Parathyroid adenoma (tissue), 2 donors: ENCODE data around the gene ZNF490.
"Not testable (repeated sequence)": the region's sequence is repeated elsewhere in the genome, so short reads cannot be mapped to it uniquely, and the experiment has no call there.

Source experiments
- H2AFZ ChIP-seq: fragments of 300-600 bp; sonication (generic); one replicate; pipeline ENCODE4 v1.7.0; 2017; ENCODE audit warnings: antibody characterized with exemption, mild to moderate bottlenecking
- H3K27ac ChIP-seq: fragments of 300-600 bp; sonication (generic); one replicate; pipeline ENCODE4 v1.7.0; 2017
- H3K27me3 ChIP-seq: fragments of 300-600 bp; sonication (generic); one replicate; pipeline ENCODE4 v1.7.0; 2017; ENCODE audit warnings: low read length; ENCODE audit not compliant: control insufficient read depth, insufficient read depth
- H3K36me3 ChIP-seq: fragments of 300-600 bp; sonication (generic); one replicate; pipeline ENCODE4 v1.7.0; 2017; ENCODE audit warnings: low read length; ENCODE audit not compliant: control insufficient read depth, insufficient read depth
- H3K4me1 ChIP-seq: fragments of 300-600 bp; sonication (generic); one replicate; pipeline ENCODE4 v1.7.0; 2017; ENCODE audit warnings: control low read depth
- H3K4me2 ChIP-seq: fragments of 300-600 bp; sonication (generic); one replicate; pipeline ENCODE4 v1.7.0; 2017; ENCODE audit warnings: low read length
- H3K4me3 ChIP-seq: fragments of 300-600 bp; sonication (generic); one replicate; pipeline ENCODE4 v1.7.0; 2017; ENCODE audit warnings: low read depth, low read length
- H3K79me2 ChIP-seq: fragments of 300-600 bp; sonication (generic); one replicate; pipeline ENCODE4 v1.7.0; 2017; ENCODE audit warnings: control low read depth
- H3K9ac ChIP-seq: fragments of 300-600 bp; sonication (generic); one replicate; pipeline ENCODE4 v1.7.0; 2017; ENCODE audit warnings: mild to moderate bottlenecking
- H3K9me3 ChIP-seq: fragments of 300-600 bp; sonication (generic); one replicate; pipeline ENCODE4 v1.7.0; 2017; ENCODE audit warnings: low read length; ENCODE audit not compliant: control insufficient read depth
- TF ChIP-seq, protein P1 (sequence below): fragments of 300-600 bp; sonication (generic); IDR thresholded peaks from one replicate; pipeline ENCODE4 v1.7.0; 2017; ENCODE audit warnings: antibody characterized with exemption, mild to moderate bottlenecking
- donor health status: primary hyperparathyroidism.

The ZNF490 gene

DNA sequence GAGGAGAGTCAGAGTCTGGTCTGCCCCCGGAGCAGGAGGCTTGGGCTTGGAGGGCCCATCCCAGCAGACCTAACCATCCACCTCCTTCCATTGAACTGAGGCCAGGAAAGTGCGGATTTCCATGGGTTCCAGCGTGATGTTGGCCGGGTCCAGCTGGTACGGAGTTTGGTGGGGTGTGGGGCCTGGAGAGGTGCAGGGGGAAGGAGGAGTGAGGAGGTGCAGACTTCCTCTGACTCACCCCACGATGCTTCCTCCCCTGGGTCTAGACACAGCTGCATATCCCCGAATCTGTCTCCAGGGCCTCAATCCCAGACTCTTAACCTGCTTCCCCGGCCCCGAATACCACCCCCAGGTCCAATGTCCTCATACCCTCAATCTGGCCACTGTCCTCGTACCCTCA is 35.9 kb upstream of the ZNF490 start:
- Histone ChIP-seq H3K9ac (no peak overlapping the region), H3K9me3 (no peaks in the 10 kb centered on the region), H3K27me3 (no peaks in the 10 kb centered on the region), H3K4me1 (peaks cover 6% of the 10 kb centered on the region), H3K27ac (no peak overlapping the region), H3K4me3 (no peak overlapping the region), H3K79me2 (no peaks in the 10 kb centered on the region), H3K4me2 (no peak overlapping the region), H3K36me3 (no peaks in the 10 kb centered on the region), H2AFZ (no peak overlapping the region)
- TF ChIP-seq, protein P1, sequence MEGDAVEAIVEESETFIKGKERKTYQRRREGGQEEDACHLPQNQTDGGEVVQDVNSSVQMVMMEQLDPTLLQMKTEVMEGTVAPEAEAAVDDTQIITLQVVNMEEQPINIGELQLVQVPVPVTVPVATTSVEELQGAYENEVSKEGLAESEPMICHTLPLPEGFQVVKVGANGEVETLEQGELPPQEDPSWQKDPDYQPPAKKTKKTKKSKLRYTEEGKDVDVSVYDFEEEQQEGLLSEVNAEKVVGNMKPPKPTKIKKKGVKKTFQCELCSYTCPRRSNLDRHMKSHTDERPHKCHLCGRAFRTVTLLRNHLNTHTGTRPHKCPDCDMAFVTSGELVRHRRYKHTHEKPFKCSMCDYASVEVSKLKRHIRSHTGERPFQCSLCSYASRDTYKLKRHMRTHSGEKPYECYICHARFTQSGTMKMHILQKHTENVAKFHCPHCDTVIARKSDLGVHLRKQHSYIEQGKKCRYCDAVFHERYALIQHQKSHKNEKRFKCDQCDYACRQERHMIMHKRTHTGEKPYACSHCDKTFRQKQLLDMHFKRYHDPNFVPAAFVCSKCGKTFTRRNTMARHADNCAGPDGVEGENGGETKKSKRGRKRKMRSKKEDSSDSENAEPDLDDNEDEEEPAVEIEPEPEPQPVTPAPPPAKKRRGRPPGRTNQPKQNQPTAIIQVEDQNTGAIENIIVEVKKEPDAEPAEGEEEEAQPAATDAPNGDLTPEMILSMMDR: no peak

DNA sequence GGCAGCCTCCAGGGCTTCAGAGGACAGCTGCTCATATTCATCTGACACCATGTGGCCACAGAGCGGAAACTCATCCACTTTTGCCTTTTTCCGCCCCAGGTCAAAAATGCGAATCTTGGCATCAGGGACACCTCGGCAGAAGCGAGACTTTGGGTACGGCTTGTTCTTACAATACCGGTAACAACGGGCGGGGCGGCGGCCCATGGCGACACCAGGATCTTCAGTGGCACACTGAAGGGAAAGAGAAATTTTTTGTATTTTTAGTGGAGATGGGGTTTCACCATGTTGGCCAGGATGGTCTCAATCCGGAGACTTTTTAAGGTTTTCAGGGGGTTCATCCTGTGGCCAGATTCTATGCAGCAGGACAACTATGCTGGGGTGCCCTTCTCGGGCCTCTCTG is 33.1 kb upstream of the ZNF490 start:
- H3K27me3 ChIP-seq, H3K9me3 ChIP-seq, H3K27ac ChIP-seq, H3K9ac ChIP-seq, H3K4me1 ChIP-seq, H3K4me2 ChIP-seq, H2AFZ ChIP-seq, H3K79me2 ChIP-seq, H3K4me3 ChIP-seq, H3K36me3 ChIP-seq: not testable (repeated sequence)

DNA sequence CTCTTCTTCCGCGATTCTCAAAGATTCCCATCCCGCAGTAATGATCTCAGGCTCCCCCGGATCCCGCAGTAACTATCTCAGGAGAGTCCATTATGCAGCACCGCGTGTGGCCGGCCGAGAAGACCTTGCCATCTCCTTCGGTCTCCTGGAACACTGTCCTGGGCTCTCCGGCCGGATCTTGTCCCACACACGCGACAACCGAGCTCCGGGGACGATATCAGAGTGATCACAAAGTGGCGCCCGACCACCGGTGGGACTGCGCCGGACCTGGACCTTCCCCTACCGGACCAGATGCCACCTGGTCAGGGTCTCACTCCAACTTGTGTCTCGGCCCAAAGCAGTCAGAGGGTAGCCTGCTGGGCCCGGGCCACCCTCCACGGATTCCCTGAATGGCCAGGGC is 31.9 kb upstream of the ZNF490 start:
- no peaks in the 10 kb centered on the region for H3K9me3 ChIP-seq
- peaks cover 4% of the 10 kb centered on the region for H3K4me1 ChIP-seq
- no peak overlapping the region for H3K4me3 ChIP-seq
- TF ChIP-seq, protein P1: no peak
- H3K4me2 ChIP-seq: no peak overlapping the region
- H3K36me3 ChIP-seq: no peaks in the 10 kb centered on the region
- H3K79me2 ChIP-seq: peaks cover 3% of the 10 kb centered on the region
- H3K27ac ChIP-seq: no peak overlapping the region
- no peak overlapping the region for H3K9ac ChIP-seq
- H2AFZ ChIP-seq: no peak overlapping the region
- no peaks in the 10 kb centered on the region for H3K27me3 ChIP-seq

DNA sequence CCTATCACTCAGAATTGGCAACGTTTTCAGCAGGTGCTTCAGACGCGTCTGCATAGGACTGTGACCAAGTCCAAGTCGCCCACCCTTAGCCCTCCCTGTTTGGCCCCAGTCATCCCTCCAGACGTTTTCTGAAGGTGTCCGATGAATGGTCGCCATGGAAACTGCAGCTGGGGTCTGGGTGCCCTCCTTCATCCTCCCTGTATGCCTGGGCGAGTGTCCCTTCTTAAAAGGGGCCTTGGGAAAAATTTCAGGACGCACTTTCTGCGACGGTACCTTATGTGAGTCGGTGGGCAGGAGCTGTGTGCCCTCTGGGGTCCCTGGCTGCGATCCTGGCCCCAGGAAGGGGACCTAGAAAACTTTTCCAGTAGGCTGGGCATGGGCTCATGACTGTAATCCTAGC is 30.8 kb upstream of the ZNF490 start:
- Histone ChIP-seq H3K4me1 (peaks cover 3% of the 10 kb centered on the region), H3K4me2 (no peak overlapping the region), H3K9me3 (no peaks in the 10 kb centered on the region), H3K36me3 (no peaks in the 10 kb centered on the region), H3K79me2 (peaks cover 3% of the 10 kb centered on the region), H3K9ac (no peak overlapping the region), H3K4me3 (no peak overlapping the region), H3K27ac (no peak overlapping the region), H3K27me3 (no peaks in the 10 kb centered on the region), H2AFZ (no peak overlapping the region)
- TF ChIP-seq, protein P1: no peak

DNA sequence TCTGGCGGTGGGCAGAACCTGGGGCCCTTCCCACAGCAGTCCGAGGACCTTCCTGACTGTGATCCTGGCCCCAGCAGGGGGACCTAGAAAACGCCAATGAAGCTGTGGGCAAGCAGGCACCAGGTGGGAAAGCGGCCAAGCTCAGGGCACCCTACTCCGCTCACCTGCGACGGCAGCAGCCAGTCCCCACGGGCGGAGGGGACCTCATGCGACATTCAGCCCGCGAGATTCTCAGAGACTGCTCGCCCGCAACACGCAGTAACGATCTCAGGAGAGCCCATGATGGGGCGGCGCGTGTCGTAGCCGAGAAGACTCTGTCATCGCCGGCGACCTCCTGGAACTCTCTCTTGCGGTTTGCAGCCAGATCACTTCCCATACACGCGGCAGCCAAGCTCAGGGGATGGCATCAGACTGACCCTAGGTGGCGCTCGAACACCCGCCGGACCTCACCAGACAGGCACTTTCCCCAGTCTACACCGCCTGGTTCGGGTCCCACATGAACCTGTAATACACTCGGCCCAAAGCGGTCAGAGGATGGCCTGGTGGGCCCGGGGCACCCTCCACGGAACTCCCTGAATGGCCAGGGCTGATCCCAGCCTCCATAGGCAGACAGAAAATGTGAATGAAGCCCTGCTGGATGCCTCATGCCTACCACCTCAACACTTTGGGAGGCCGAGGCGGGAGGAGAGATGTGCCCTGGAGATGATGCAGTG is 29.4 kb upstream of the ZNF490 start:
- peak overlapping the region; percentile 87 for H2AFZ ChIP-seq
- no peak overlapping the region for H3K4me3 ChIP-seq
- H3K9ac ChIP-seq: peak overlapping the region; percentile 19
- peaks cover 3% of the 10 kb centered on the region for H3K4me1 ChIP-seq
- H3K9me3 ChIP-seq: no peaks in the 10 kb centered on the region
- peaks cover 3% of the 10 kb centered on the region for H3K79me2 ChIP-seq
- H3K27ac ChIP-seq: no peak overlapping the region
- H3K4me2 ChIP-seq: peak overlapping the region; percentile 60
- no peaks in the 10 kb centered on the region for H3K36me3 ChIP-seq
- H3K27me3 ChIP-seq: no peaks in the 10 kb centered on the region
- TF ChIP-seq, protein P1: peak; percentile 78
